GM12892 (cell line): Measurements from ENCODE around the gene TP53TG3C. TPM values are rescaled to one million over a fixed set of nuclear protein-coding genes. Genes with fewer than 3 reads are reported as not detected.
"Not testable (repeated sequence)": the region's sequence is repeated elsewhere in the genome, so short reads cannot be mapped to it uniquely, and the experiment has no call there.

Source experiments
- DNase-seq: peaks from one replicate; pipeline ENCODE4 v3.0.0; 2011; ENCODE audit not compliant: insufficient read length
- FAIRE-seq: peaks from 2 replicates; lab custom pipeline; 2011; peaks lifted over from hg19 to GRCh38; lab: Jason Lieb, UNC
- polyA plus RNA-seq: library from polyadenylated mRNA; unstranded; fragments of >200 nt; gene quantifications from one replicate; pipeline ENCODE4 v1.2.1, GENCODE V29; 2012; ENCODE audit warnings: missing spikeins, inconsistent platforms; ENCODE audit not compliant: missing spikeins

Gene TP53TG3C, protein sequence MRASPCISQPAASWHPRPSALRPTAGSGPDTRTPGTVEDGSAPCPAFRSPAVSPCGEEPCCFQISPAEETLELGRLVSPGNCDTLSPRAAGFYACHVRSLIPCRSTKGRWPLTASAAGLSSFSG
- not detected for polyA plus RNA-seq

DNA sequence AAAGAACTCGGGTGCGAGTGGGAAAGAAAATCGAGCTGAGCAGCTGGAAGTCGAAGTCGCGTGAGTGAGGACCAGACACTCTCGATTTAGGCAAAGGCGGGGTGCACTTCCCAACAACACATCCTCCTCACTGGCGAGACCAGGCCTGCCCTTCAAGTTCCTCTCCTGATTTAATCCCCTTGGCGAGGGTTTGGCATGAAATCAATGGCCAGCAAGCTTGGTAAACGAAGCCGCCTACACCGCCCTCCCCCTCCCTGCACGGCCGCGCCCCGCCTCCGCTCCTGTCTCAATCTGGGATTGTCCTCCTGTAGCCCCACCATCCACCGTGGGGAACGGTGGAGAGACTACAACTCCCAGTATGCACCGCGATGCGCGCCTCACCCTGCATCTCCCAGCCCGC, at the start of gene TP53TG3C:
TP53TG3C (plus strand) TSS at position 301 of the 400 bp plus-strand sequence; CDS start at position 369, 68 bp downstream.
- DNase-seq, FAIRE-seq: not testable (repeated sequence)
